ENCODE results near the gene ERP27.

DNA sequence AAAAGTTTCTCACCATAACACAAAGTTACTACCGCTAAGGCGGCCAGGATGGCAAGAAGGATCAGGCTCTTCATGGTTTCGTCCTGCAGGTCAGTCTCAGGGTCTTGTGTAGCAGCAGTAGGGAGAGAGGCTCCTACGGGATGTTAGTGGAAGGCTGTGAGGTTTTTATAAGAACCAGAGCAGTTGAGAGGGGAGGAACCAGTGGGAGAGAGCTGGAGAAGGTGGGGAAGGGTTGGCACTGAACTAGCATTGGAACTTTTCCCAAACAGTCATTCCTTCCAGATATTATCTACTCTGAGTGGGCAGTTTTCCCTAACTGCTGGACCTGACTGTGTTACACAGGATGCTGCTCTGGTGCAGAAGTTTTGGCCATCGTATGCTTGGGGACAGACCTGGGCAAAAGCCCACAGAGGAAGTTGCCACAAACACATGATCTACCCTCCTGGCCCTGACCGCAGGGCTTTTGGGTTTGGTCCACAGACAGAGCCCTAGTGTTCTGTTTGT lies 52.6 kb downstream of the ERP27 start, which contains the start of gene MGP:
- no peak for TF ChIP-seq EZH2 (IDR thresholded peaks at IDR 0.05; ENCODE audit: low read length, missing control alignments)
- TF ChIP-seq, protein P1, sequence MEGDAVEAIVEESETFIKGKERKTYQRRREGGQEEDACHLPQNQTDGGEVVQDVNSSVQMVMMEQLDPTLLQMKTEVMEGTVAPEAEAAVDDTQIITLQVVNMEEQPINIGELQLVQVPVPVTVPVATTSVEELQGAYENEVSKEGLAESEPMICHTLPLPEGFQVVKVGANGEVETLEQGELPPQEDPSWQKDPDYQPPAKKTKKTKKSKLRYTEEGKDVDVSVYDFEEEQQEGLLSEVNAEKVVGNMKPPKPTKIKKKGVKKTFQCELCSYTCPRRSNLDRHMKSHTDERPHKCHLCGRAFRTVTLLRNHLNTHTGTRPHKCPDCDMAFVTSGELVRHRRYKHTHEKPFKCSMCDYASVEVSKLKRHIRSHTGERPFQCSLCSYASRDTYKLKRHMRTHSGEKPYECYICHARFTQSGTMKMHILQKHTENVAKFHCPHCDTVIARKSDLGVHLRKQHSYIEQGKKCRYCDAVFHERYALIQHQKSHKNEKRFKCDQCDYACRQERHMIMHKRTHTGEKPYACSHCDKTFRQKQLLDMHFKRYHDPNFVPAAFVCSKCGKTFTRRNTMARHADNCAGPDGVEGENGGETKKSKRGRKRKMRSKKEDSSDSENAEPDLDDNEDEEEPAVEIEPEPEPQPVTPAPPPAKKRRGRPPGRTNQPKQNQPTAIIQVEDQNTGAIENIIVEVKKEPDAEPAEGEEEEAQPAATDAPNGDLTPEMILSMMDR (conservative IDR thresholded peaks at IDR 0.05 in 1 of 2, IDR thresholded peaks at IDR 0.05 in 1 of 2; ENCODE audit: low read depth in 1 of 2, low read length in 2 of 2), result no peak

Measured in fibroblast of lung (primary cell).